SKM-1 (cell line): ENCODE results near the gene TRIM14.
"Not testable (repeated sequence)": the region's sequence is repeated elsewhere in the genome, so short reads cannot be mapped to it uniquely, and the experiment has no call there.

Experiments
- DNase-seq: peaks from one replicate; lab custom pipeline; 2025; ENCODE audit not compliant: unreplicated experiment; lab: John Stamatoyannopoulos, UW

Gene TRIM14

DNA sequence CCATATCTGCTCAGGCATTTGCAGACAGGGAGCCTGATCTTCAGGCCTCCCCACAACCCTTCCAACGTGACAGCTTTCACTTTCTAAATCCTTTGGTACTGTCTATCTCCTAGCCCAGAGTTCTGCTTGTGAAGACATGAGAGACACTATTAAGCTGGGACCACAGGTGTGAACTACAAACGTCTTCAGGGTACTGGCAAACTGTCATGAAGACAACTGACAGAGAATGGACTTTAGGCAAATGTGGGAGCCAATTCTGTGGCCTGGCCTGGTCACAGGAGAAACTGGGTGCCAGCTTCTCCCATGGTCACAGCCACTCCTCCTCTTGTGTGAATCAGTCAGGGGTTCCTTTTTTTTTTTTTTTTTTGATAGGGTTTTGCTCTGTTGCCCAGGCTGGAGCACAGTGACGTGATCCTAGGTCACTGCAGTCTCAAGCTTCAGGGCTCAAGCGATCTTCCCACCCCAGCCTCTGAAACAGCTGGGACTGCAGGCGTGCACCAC, 10.4 kb downstream of the TRIM14 start:
- no peak for DNase-seq

DNA sequence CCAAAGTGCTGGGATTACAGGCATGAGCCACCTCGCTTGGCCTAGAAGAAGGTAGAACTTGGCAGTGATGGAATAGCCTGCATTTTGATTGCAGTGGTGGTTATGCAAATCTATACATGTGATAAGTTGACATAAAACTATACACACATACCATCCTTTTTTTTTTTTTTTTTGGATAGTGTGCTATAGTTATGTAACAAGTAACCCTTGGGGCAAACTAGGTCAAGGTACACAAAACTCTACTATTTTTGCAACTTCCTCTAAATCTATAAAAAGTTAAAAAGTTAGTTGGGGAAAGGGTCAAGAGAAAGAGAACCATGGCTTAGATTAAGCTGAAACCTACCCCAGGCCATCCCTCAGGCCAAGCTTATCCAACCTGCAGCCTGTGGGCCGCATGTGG, 11.1 kb downstream of the TRIM14 start:
- DNase-seq = peak; percentile 20

GRCh38 chr9:98105006-98105405, 14.0 kb downstream of the TRIM14 start:
- no peak for DNase-seq

- peak; percentile 34 for DNase-seq
These were observed 14.6 kb downstream of the TRIM14 start for GRCh38 chr9:98104445-98104881.

- no peak for DNase-seq
These were observed 17.2 kb downstream of the TRIM14 start for GRCh38 chr9:98101868-98102273.

GRCh38 chr9:98101416-98101815, 17.6 kb downstream of the TRIM14 start:
- DNase-seq = no peak

DNA sequence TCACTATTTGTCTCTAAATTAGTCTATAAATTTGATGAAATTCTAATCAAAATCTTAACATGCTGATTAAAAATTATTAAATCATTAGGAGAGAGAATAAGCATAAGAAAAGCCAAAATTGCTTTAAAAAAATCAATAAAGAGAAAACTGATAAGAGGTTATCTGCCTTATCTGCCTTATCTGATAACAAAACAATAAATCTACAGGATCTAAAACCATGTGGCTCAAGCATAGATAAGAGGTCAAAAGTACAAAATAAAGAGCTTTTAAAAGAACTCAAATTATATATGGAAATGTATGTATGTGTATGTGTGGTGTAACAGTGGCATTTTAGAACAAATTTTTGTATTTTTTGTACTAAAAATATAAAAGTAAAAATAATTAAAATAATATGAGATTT, 18.6 kb downstream of the TRIM14 start:
- DNase-seq = no peak

GRCh38 chr9:98099898-98100297, 19.1 kb downstream of the TRIM14 start:
- DNase-seq = no peak

GRCh38 chr9:98099346-98099745, 19.7 kb downstream of the TRIM14 start:
- no peak for DNase-seq

DNA sequence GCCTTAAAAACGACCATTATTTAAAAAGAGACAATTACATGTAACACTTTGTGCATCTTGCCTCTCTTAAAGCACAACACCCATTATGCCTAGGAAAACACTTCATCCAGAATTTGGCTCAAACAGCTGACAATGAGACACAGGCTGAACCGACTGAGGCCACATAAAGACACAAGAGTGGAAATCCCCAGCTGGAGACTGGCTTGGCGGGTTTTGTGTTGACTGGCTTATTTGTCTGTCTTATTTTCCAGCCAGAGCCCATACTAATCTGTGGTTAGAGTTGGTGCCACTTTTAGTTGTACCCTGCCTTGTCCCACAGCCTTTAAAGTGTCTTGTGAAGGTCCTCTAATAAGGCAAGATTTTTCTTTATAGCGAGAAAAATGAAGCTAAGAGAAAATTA, 21.2 kb downstream of the TRIM14 start:
- no peak for DNase-seq

GRCh38 chr9:98096091-98096490, 22.9 kb downstream of the TRIM14 start:
- DNase-seq = no peak

GRCh38 chr9:98095401-98095800, 23.6 kb downstream of the TRIM14 start:
- no peak for DNase-seq

DNA sequence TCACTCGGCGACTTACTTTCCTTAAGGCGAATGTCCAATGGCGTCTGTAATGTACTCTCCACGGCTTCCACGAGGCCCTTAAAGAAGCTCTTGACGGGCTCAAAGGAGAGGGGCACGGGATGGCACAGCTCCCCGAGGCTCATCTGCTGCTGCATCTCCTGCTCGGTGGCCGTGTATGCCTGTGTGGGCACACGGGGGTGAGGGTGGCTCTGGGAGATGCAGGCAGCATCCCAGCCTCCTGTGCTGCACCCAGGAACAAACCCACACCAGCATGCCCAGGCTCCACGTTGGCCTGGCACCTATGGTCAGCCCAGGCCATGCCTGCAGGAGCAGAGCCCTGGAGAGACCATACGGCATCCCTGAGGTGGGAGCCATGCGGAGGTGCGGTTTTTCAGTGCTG, 24.2 kb downstream of the TRIM14 start:
- no peak for DNase-seq

- no peak for DNase-seq
These were observed 24.7 kb downstream of the TRIM14 start for GRCh38 chr9:98094316-98094715.

DNA sequence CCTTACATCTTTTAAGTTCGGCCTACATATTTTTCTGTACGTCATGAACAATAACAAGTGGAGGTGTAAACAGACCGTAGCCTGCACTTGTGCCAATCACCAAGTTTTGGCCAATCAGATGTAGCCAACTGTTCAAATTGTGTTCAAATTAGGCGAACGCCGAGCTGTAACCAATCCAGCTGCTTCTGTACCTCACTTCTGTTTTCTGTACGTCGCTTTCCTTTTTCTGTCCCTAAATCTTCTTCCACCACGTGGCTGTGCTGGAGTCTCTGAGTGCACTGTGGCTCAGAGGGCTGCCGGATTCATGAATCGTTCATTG, 26.4 kb downstream of the TRIM14 start:
- DNase-seq = no peak

DNA sequence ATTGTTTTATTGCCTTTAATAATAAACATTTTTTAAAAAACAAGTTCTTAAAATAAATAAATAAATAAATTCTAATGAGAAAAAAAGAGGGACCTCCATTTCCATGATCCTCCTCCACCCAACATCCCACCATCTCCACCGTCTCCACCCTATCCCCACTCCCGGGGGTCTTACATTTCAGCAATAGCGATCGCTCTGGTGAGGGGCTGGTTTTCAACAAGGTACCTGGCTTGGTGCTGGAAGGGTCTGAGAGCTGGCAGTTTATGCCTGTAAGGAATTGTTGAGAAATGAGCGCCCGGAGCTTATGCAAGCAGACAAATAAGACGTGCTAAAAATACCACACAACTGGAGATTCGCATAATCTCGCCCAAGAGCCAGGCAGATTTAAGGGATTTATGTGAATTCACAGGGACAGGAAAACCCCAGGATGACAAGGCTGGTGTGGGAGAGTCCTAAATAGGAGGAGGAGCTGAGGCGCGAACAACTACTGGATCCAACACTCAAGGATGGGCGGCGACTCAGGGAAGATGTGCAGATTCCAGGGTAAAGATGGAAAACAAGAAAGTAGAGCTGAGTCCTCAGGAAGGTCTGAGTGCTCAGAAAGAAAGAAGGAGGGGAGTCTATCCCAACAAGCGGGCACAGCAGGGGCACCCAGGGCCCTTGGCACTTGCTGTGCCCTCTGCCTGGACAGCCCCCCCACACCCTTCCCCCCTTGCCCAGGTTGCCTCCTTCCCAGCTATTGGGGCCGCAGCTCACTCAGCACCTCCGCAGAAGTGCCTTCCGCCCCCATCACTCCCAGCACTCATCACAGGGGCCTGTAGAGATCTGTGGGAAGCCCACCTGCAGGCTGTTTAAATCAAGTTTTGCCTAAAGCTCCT, 27.0 kb downstream of the TRIM14 start:
- no peak for DNase-seq

DNA sequence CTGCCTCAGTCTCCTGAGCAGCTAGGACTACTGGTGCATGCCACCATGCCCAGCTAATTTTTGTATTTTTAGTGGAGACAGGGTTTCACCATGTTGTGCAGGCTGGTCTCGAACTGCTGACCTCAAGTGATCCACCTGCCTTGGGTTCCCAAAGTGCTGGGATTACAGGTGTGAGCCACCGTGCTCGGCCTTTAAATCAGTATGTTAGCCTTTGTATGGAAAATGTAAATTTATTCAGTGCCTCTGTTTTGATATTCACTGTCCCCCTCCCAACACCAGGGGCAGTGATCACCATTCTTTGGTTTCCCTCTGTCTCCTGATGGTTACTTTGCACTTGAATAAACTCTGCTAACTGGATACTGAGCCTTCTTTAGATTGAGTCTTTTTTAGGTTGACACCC, 28.3 kb downstream of the TRIM14 start:
- not testable (repeated sequence) for DNase-seq

DNA sequence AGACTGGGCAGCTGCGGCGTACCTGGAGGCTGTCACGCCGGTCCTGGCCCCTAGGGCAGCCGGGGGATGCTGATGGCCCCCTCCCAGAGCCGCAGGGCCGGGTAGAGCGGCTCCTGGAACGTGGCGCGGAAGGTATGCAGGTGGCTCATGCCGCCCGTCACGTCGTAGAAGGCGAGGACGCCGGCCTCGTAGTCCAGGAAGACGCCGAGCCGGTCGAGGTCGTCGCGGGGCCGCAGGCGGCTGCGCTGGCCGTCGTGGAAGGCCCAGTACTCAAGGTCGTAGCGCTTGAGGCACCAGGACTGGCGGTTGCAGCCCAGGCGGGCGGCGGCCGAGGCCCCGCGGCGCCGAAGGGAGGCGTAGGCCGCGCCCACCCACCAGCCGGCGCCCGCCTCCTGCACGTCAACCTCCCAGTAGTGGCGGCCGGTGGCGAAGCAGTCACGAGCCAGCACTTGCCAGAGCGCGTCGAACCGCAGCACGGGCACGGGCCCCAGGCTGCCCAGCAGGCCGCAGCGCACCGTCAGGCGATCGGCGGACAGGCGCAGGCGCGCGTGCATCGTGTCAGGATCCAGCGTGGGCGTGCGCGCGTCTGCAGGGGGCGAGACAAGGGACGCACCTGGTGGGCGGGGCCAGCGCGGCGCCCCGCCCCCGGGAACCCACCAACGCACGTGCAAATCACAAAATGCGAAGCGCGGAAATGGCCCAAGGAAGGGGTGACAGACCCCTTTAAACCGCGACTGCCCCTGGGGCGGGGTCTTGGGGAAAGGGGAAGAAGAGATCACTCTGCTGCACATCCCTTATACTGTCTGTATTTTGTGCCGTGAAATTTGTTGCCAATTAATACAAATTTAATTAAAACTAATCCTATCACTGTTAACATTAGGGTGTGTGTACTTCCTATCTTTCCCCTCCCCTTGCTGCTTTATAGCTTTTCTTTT, 31.3 kb downstream of the TRIM14 start:
- no peak for DNase-seq

DNA sequence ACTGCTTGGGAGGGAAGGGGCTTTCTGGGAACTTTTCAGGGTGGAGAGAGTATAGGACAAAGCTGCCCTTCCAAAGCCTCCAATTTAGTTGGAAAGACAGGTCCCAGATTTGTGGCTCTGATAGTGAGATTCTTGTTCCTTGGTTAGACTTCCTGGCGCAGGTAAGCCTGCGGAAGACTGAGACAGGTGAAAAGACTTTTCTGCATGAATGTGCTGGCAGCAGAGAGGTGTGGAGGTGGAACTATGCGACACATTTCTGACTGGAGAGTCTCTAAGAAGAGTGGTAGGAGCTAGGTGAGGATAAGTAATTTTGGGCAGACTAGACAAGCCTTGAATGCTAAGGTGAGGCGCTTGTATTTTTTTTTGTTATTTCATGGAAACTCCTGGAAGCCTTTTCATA, 32.6 kb downstream of the TRIM14 start:
- no peak for DNase-seq

- DNase-seq = no peak
These were observed 33.1 kb downstream of the TRIM14 start for GRCh38 chr9:98085944-98086343.

GRCh38 chr9:98085058-98085457, 34.0 kb downstream of the TRIM14 start:
- DNase-seq = no peak

DNA sequence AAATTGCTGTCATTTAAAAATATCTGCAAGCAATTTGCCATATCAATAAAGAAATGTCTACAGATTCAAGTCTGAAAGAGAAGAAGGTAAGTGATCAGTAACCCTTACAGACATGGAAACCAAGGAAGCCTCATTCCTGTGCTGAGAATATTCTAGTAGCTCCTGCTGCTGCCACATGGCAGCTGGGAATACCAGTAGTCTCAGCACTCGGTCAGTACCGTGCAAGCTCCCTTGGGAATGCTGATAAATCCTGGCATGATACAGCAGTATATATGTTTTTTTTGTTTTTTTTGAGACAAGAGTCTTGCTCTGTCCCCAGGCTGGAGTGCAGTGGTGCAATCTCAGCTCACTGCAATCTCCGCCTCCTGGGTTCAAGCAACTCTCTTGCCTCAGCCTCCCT, 34.6 kb downstream of the TRIM14 start:
- DNase-seq = no peak
